ENCODE results near the gene FRAS1.

- TF ChIP-seq CTCF (IDR thresholded peaks at IDR 0.05) (no peak), POLR2A (IDR thresholded peaks at IDR 0.05) (no peak)
Measured at GRCh38 chr4:78154972-78155590, 98.0 kb downstream of the FRAS1 start.

Data from right lobe of liver (tissue), 4 donors.